Naive thymus-derived CD4-positive, alpha-beta T cell (primary cell): Measurements from ENCODE around the gene FURIN. TPM values are rescaled to one million over a fixed set of nuclear protein-coding genes. Genes with fewer than 3 reads are reported as not detected.
"Not testable (repeated sequence)": the region's sequence is repeated elsewhere in the genome, so short reads cannot be mapped to it uniquely, and the experiment has no call there.

ENCODE experiments used
- ATAC-seq: fragments of 150-1000 bp; cut with Tn5 transposase; 2 replicates; pipeline ENCODE4 v1.10.0; 2021; ENCODE audit warnings: mild to moderate bottlenecking, moderate library complexity
- CTCF ChIA-PET: fragments of 350-600 bp; sonication (Branson Sonifier 250); formaldehyde crosslinking; loops from one replicate; lab custom pipeline; 2021; ENCODE audit warnings: antibody characterized with exemption; lab: Charles Lee
- POLR2A ChIA-PET: fragments of 350-600 bp; sonication (Branson Sonifier 250); formaldehyde crosslinking; loops from one replicate; lab custom pipeline; 2021; ENCODE audit warnings: antibody characterized with exemption, inconsistent platforms; lab: Charles Lee
- DNase-seq, 9 donors: peaks; one replicate each; pipeline versions ENCODE4 v3.0.0 to v3.0.0-alpha.2; 2020 to 2022; ENCODE audit warnings: mixed read lengths in 1 of 9
- H3K27ac ChIP-seq: one replicate; pipeline ENCODE4 v1.7.0; 2013; ENCODE audit warnings: mild to moderate bottlenecking, low read depth, low read length, moderate library complexity
- H3K27me3 ChIP-seq, 2 donors: one replicate each; pipeline ENCODE4 v1.7.0; 2013; ENCODE audit warnings: low read length in 2 of 2, mild to moderate bottlenecking in 2 of 2, moderate library complexity in 2 of 2; ENCODE audit not compliant: control insufficient read depth in 2 of 2, insufficient read depth in 2 of 2
- H3K36me3 ChIP-seq, 3 experiments: 1 replicate in 2 of 3; 2 replicates in 1 of 3; pipeline ENCODE4 v1.7.0; 2013; ENCODE audit warnings: low read length in 3 of 3, mild to moderate bottlenecking in 3 of 3, moderate library complexity in 1 of 3; ENCODE audit not compliant: insufficient read depth in 3 of 3, control insufficient read depth in 2 of 3
- H3K4me1 ChIP-seq, 2 donors: one replicate each; pipeline ENCODE4 v1.7.0; 2013; ENCODE audit warnings: low read length in 2 of 2, mild to moderate bottlenecking in 2 of 2, moderate library complexity in 1 of 2; ENCODE audit not compliant: control insufficient read depth in 2 of 2, insufficient read depth in 2 of 2
- H3K4me3 ChIP-seq: 2 replicates; pipeline ENCODE4 v1.7.0; 2013; ENCODE audit warnings: mild to moderate bottlenecking, low read length
- H3K9me3 ChIP-seq, 3 experiments: 1 replicate in 2 of 3; 2 replicates in 1 of 3; pipeline ENCODE4 v1.7.0; 2013; ENCODE audit warnings: low read length in 3 of 3; ENCODE audit not compliant: control insufficient read depth in 2 of 3
- H3K27ac Mint-ChIP-seq, 9 donors: one replicate each; pipeline ENCODE4 v1.8.0; 2020 to 2022; ENCODE audit warnings: mixed read lengths in 9 of 9, mild to moderate bottlenecking in 8 of 9, moderate library complexity in 5 of 9, inconsistent platforms in 2 of 9
- H3K27me3 Mint-ChIP-seq, 5 donors: one replicate each; pipeline ENCODE4 v1.8.0; 2021 to 2022; ENCODE audit warnings: mixed read lengths in 5 of 5, mild to moderate bottlenecking in 1 of 5
- H3K36me3 Mint-ChIP-seq, 5 donors: one replicate each; pipeline ENCODE4 v1.8.0; 2020 to 2022; ENCODE audit warnings: mixed read lengths in 5 of 5, mild to moderate bottlenecking in 3 of 5, inconsistent platforms in 1 of 5
- H3K4me1 Mint-ChIP-seq, 7 donors: one replicate each; pipeline ENCODE4 v1.8.0; 2020 to 2022; ENCODE audit warnings: mixed read lengths in 7 of 7, mild to moderate bottlenecking in 3 of 7, inconsistent platforms in 1 of 7
- H3K4me3 Mint-ChIP-seq, 10 donors: one replicate each; pipeline ENCODE4 v1.8.0; 2020 to 2022; ENCODE audit warnings: mild to moderate bottlenecking in 10 of 10, mixed read lengths in 10 of 10, moderate library complexity in 6 of 10, inconsistent platforms in 2 of 10
- H3K9me3 Mint-ChIP-seq, 11 donors: one replicate each; pipeline ENCODE4 v1.8.0; 2020 to 2022; ENCODE audit warnings: mixed read lengths in 11 of 11, mild to moderate bottlenecking in 4 of 11, inconsistent platforms in 1 of 11, moderate library complexity in 1 of 11
- intact Hi-C, 2 donors: fragments of 100-400 bp; cut with micrococcal nuclease; formaldehyde crosslinking; loops; one replicate each; pipeline ENCODE4 v1.15.1; 2023
- polyA plus RNA-seq, 2 donors: library from polyadenylated mRNA; unstranded; fragments of 300-500 nt; fragmentation: Illumina TruSeq; gene quantifications; one replicate each; pipeline ENCODE4 v1.2.3, GENCODE V29; 2021
- total RNA-seq, 6 experiments: library from RNA in 5 of 6; stranded (reverse) in 5 of 6; gene quantifications; 1 replicate in 5 of 6; 2 replicates in 1 of 6; pipeline ENCODE4 v1.2.3 and lab custom pipeline; 2021 to 2026

FURIN gene
- total and polyA plus RNA-seq, 7 experiments from 2014 or later, result 2.0 to 516 (median 35.0) TPM

DNA sequence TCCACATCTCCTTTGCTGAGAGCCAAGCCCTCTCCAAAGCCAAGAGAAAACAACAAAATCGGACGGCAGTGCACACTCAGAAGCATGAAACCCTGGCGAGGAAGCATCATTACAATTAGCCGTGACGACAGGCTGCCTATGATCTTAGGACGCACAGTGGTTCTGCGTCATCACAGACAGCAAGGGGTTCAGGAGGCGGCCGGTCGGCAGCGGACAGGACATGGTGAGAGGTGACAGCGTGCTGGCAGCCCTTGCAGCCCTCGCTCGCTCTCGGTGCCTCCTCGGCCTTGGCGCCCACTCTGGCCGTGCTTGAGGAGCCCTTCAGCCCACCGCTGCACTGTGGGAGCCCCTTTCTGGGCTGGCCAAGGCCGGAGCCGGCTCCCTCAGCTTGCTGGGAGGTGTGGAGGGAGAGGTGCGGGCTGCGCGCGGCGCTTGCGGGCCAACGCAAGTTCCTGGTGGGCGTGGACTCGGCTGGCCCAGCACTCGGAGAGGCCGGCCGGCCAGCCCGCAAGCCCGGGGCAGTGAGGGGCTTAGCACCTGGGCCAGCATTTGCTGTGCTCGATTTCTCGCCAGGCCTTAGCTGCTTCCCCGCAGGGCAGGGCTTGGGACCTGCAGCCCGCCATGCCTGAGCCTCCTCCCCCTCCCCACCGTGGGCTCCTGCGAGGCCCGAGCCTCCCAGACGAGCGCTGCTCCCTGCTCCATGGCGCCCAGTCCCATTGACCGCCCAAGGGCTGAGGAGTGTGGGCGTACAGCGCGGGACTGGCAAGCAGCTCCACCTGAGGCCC lies 43.1 kb upstream of the FURIN start:
- H3K27me3 ChIP-seq, POLR2A ChIA-PET, DNase-seq, intact Hi-C loops, H3K4me3 Mint-ChIP-seq, H3K4me1 ChIP-seq, H3K4me3 ChIP-seq, H3K27ac ChIP-seq, CTCF ChIA-PET, H3K9me3 Mint-ChIP-seq, ATAC-seq, H3K36me3 ChIP-seq, H3K9me3 ChIP-seq, H3K27ac Mint-ChIP-seq, H3K27me3 Mint-ChIP-seq: not testable (repeated sequence)
- peaks cover 0 to 27% (median 0%) of the 10 kb centered on the region in 5 donors for H3K36me3 Mint-ChIP-seq
- H3K4me1 Mint-ChIP-seq, result peaks cover 6 to 69% (median 11%) of the 10 kb centered on the region in 7 donors

- H3K36me3 Mint-ChIP-seq, result peaks cover 0 to 30% (median 0%) of the 10 kb centered on the region in 5 donors
- H3K9me3 Mint-ChIP-seq, DNase-seq, H3K9me3 ChIP-seq, ATAC-seq, H3K27ac ChIP-seq, POLR2A ChIA-PET, H3K36me3 ChIP-seq, H3K4me1 ChIP-seq, H3K4me3 ChIP-seq, intact Hi-C loops, H3K27me3 ChIP-seq, H3K27me3 Mint-ChIP-seq: not testable (repeated sequence)
- peaks cover 12 to 76% (median 19%) of the 10 kb centered on the region in 7 donors for H3K4me1 Mint-ChIP-seq
- peak overlapping the region in 1 of 10 donors; percentile 48 for H3K4me3 Mint-ChIP-seq
- peak overlapping the region in 2 of 9 donors; percentile 59 to 76 for H3K27ac Mint-ChIP-seq
- CTCF ChIA-PET, result interaction anchor here (0.7 kb wide), 1 partner anchor 16 kb away, joined by 4 read pairs; no protein-coding TSS in a partner anchor
Measured at GRCh38 chr15:90826206-90826885, 42.0 kb upstream of the FURIN start.

DNA sequence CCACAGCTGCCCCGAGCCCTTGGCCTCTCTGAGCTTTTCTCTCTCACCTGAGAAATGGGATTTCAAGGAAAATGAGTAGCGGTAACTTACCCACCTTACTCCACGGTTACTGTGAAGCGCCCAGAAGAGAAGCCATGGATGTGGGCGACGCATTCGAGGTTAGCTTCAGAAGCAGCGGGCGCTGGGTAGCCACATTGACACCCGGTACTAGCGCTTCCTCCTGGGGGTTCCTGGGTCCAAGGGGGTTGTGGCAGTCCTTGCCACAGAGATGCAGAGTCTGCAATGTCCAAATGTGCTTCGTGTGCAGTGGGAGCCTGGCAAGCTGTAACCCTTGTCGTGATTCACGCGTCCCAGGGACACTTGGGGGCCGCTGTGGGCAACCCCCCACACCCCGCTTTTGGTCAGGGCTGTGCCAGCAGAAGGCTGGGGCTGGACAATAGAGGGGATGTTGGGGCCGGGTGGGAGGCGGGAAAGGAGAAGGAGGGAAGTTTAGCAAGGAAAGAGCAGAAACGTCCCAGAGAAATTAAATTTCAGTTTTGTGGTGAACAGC lies 41.4 kb upstream of the FURIN start:
- POLR2A ChIA-PET, result interaction anchor here (0.7 kb wide), 1 partner anchor 1341 kb away, joined by 5 read pairs; no protein-coding TSS in a partner anchor
- ATAC-seq, result no peak
- H3K36me3 Mint-ChIP-seq, result peaks cover 0 to 27% (median 0%) of the 10 kb centered on the region in 5 donors
- DNase-seq, result no peak
- no peaks in the 10 kb centered on the region for H3K36me3 ChIP-seq
- no peak overlapping the region for H3K4me3 ChIP-seq
- peak overlapping the region in 1 of 9 donors; percentile 76 for H3K27ac Mint-ChIP-seq
- H3K27me3 Mint-ChIP-seq, result no peaks in the 10 kb centered on the region
- H3K4me1 Mint-ChIP-seq, result peaks cover 12 to 74% (median 19%) of the 10 kb centered on the region in 7 donors
- intact Hi-C loops, result no loop called here
- H3K9me3 ChIP-seq, result no peaks in the 10 kb centered on the region
- no peaks in the 10 kb centered on the region for H3K27me3 ChIP-seq
- no peak overlapping the region for H3K27ac ChIP-seq
- H3K9me3 Mint-ChIP-seq, result peaks cover 0 to 4% (median 0%) of the 10 kb centered on the region in 11 donors
- H3K4me1 ChIP-seq, result peaks cover 0 to 5% of the 10 kb centered on the region in 2 donors
- CTCF ChIA-PET, result no interaction called here
- peak overlapping the region in 1 of 10 donors; percentile 48 for H3K4me3 Mint-ChIP-seq

- H3K4me1 Mint-ChIP-seq, result peaks cover 12 to 73% (median 19%) of the 10 kb centered on the region in 7 donors
- Histone ChIP-seq H3K4me1 (peaks cover 0 to 5% of the 10 kb centered on the region in 2 donors), H3K27me3 (no peaks in the 10 kb centered on the region), H3K9me3 (no peaks in the 10 kb centered on the region), H3K4me3 (no peak overlapping the region), H3K36me3 (no peaks in the 10 kb centered on the region), H3K27ac (no peak overlapping the region)
- no peaks in the 10 kb centered on the region for H3K27me3 Mint-ChIP-seq
- peak overlapping the region in 1 of 9 donors; percentile 79 for H3K27ac Mint-ChIP-seq
- no peak for DNase-seq
- peaks cover 0 to 29% (median 0%) of the 10 kb centered on the region in 5 donors for H3K36me3 Mint-ChIP-seq
- ChIA-PET POLR2A (no interaction called here), CTCF (no interaction called here)
- no peak for ATAC-seq
- H3K4me3 Mint-ChIP-seq, result peak overlapping the region in 1 of 10 donors; percentile 39
- intact Hi-C loops, result no loop called here
- peaks cover 0 to 4% (median 0%) of the 10 kb centered on the region in 11 donors for H3K9me3 Mint-ChIP-seq
Measured at GRCh38 chr15:90828111-90828510, 40.3 kb upstream of the FURIN start.

- no peak overlapping the region for H3K27ac ChIP-seq
- peak overlapping the region in 2 of 10 donors; percentile 61 to 77 for H3K4me3 Mint-ChIP-seq
Measured at GRCh38 chr15:90829126-90829525, 39.3 kb upstream of the FURIN start.

DNA sequence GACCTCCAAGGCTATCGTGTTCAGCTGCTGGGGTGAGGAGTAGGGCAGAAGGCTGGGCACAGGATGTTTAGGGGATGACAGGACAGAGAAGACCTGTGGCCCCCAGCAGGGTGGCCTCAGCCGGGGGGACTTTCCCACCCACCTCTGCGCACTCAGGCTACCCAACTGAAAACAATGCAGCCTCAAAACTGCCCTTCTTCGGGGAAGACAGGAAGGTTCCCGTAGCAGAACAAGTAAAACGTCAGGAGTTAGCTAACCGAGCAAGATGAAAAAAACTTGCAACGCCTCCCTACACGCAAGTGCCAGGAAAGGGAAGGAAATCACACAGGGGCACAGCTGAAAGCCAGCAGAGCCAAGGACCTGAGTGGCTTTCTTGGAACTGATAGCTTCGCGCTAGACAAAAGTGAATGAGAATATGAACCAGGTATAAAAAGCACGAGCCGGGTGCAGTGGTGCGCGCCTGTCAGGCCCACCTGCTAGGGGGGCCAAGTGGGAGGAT lies 38.4 kb upstream of the FURIN start:
- peak overlapping the region; percentile 26 to 83 (median 60) for H3K4me3 Mint-ChIP-seq
- H3K27me3 ChIP-seq, result no peaks in the 10 kb centered on the region
- DNase-seq (peak in 4 of 9 donors; percentile 24 to 74 (median 44)), ATAC-seq (peak; percentile 80)
- CTCF ChIA-PET, result no interaction called here
- intact Hi-C loops, result loop anchor here (1.0 to 10.0 kb wide), 4 partner anchors 8 to 105 kb away; partner anchors contain the start of genes HDDC3 (in 1 of the 2) and UNC45A (in 1 of the 2)
- H3K9me3 ChIP-seq, result no peaks in the 10 kb centered on the region
- H3K36me3 ChIP-seq, result no peaks in the 10 kb centered on the region
- no peak overlapping the region for H3K4me3 ChIP-seq
- no peaks in the 10 kb centered on the region for H3K27me3 Mint-ChIP-seq
- peak overlapping the region; percentile 0 to 98 (median 79) for H3K27ac Mint-ChIP-seq
- peaks cover 0 to 5% of the 10 kb centered on the region in 2 donors for H3K4me1 ChIP-seq
- H3K4me1 Mint-ChIP-seq, result peaks cover 12 to 70% (median 19%) of the 10 kb centered on the region in 7 donors
- no peak overlapping the region for H3K27ac ChIP-seq
- H3K36me3 Mint-ChIP-seq, result peaks cover 0 to 29% (median 0%) of the 10 kb centered on the region in 5 donors
- POLR2A ChIA-PET, result no interaction called here
- peaks cover 0 to 4% (median 0%) of the 10 kb centered on the region in 11 donors for H3K9me3 Mint-ChIP-seq

More at GRCh38 chr15:90829126-90829525, 39.3 kb upstream of the FURIN start:
- CTCF ChIA-PET, result no interaction called here
- H3K27me3 Mint-ChIP-seq, result no peaks in the 10 kb centered on the region
- Histone ChIP-seq H3K27me3 (no peaks in the 10 kb centered on the region), H3K4me3 (no peak overlapping the region), H3K36me3 (no peaks in the 10 kb centered on the region), H3K4me1 (peaks cover 0 to 5% of the 10 kb centered on the region in 2 donors), H3K9me3 (no peaks in the 10 kb centered on the region)
- H3K36me3 Mint-ChIP-seq, result peaks cover 0 to 31% (median 0%) of the 10 kb centered on the region in 5 donors
- DNase-seq (no peak), ATAC-seq (no peak)
- H3K4me1 Mint-ChIP-seq, result peaks cover 12 to 70% (median 19%) of the 10 kb centered on the region in 7 donors
- intact Hi-C loops, result no loop called here
- peaks cover 0 to 4% (median 0%) of the 10 kb centered on the region in 11 donors for H3K9me3 Mint-ChIP-seq
- POLR2A ChIA-PET, result no interaction called here
- H3K27ac Mint-ChIP-seq, result peak overlapping the region in 4 of 9 donors; percentile 61 to 98 (median 74)
